ENCODE measurements around the gene KCNJ10. TPM values are rescaled to one million over a fixed set of nuclear protein-coding genes. Genes with fewer than 3 reads are reported as not detected.
A peak's percentile ranks its signal among the peaks of the same experiment; 100 is the strongest.
"Not testable (repeated sequence)": the region's sequence is repeated elsewhere in the genome, so short reads cannot be mapped to it uniquely, and the experiment has no call there.

The KCNJ10 gene
- total RNA-seq, 1 donor from 2014 or later, result 0.12 TPM

GRCh38 chr1:160115545-160116282 lies 45.8 kb upstream of the KCNJ10 start, which contains the start of gene ATP1A2:
TSS of gene ATP1A2 (plus strand) at chr1:160115759. CDS start at chr1:160115862, 103 bp downstream.
- no peaks in the 10 kb centered on the region for H3K9me3 Mint-ChIP-seq (ENCODE audit: low read depth)
- no peaks in the 10 kb centered on the region for H3K36me3 Mint-ChIP-seq (ENCODE audit: insufficient read depth)
- DNase-seq (ENCODE audit: low spot score, unreplicated experiment), result no peak
- peaks cover 48% of the 10 kb centered on the region for H3K27me3 Mint-ChIP-seq
- H3K4me1 Mint-ChIP-seq (ENCODE audit: low read depth), result peaks cover 2% of the 10 kb centered on the region
- no peak within 1 kb of the TSS for H3K4me3 Mint-ChIP-seq (ENCODE audit: low read depth)
- H3K27ac Mint-ChIP-seq, result no peak within 1 kb of the TSS
- TF ChIP-seq, protein P1, sequence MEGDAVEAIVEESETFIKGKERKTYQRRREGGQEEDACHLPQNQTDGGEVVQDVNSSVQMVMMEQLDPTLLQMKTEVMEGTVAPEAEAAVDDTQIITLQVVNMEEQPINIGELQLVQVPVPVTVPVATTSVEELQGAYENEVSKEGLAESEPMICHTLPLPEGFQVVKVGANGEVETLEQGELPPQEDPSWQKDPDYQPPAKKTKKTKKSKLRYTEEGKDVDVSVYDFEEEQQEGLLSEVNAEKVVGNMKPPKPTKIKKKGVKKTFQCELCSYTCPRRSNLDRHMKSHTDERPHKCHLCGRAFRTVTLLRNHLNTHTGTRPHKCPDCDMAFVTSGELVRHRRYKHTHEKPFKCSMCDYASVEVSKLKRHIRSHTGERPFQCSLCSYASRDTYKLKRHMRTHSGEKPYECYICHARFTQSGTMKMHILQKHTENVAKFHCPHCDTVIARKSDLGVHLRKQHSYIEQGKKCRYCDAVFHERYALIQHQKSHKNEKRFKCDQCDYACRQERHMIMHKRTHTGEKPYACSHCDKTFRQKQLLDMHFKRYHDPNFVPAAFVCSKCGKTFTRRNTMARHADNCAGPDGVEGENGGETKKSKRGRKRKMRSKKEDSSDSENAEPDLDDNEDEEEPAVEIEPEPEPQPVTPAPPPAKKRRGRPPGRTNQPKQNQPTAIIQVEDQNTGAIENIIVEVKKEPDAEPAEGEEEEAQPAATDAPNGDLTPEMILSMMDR (IDR thresholded peaks at IDR 0.05; ENCODE audit: unreplicated experiment), result no peak

DNA sequence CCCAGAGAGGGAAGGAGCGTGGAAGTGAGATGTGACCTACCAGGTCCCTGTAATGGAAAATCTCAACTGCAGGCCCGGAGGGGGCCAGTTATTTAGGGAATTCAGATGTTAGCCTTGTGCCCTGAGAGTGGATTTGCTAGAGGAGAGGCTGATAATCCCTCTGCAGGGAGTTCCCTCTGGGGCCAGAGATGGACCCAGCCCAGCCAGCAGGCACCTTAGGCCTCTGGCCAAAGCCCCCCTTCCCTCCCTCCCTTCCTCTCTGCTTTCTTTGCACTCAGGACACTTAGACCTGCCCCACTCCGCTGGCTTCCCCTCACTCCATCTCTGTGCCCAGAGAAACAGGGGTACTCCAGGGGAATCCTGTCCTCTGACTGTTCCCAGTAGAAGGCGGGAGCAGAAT lies 44.1 kb upstream of the KCNJ10 start:
- Mint-ChIP-seq H3K4me1 (ENCODE audit: low read depth) (peaks cover 6% of the 10 kb centered on the region), H3K27me3 (peaks cover 48% of the 10 kb centered on the region), H3K27ac (no peak overlapping the region), H3K4me3 (ENCODE audit: low read depth) (no peak overlapping the region), H3K9me3 (ENCODE audit: low read depth) (no peaks in the 10 kb centered on the region), H3K36me3 (ENCODE audit: insufficient read depth) (no peaks in the 10 kb centered on the region)
- TF ChIP-seq, protein P1 (IDR thresholded peaks at IDR 0.05; ENCODE audit: unreplicated experiment), result no peak
- no peak for DNase-seq (ENCODE audit: low spot score, unreplicated experiment)

GRCh38 chr1:160113407-160113806 lies 43.4 kb upstream of the KCNJ10 start:
- peaks cover 11% of the 10 kb centered on the region for H3K4me1 Mint-ChIP-seq (ENCODE audit: low read depth)
- no peaks in the 10 kb centered on the region for H3K36me3 Mint-ChIP-seq (ENCODE audit: insufficient read depth)

DNA sequence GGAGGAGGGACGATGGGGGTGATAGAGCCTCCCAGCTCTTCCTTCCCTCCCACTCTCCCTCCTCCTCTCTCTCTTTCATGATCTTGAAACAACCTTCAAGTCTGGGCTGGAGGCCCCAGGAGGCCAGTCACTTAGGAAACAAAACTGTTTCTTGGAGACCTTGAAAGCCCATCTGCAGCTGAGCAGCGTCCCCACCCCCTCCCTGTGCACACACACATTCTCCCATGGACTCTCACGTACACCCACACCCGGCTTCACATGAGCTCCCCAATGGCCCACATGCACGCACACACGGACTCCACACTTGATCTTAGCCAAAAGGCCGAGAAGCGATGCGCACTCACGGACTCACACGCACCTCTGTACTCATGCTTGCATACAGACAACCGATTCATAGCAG lies 42.4 kb upstream of the KCNJ10 start:
- no peak for DNase-seq (ENCODE audit: low spot score, unreplicated experiment)
- TF ChIP-seq, protein P1 (IDR thresholded peaks at IDR 0.05; ENCODE audit: unreplicated experiment), result no peak
- H3K36me3 Mint-ChIP-seq (ENCODE audit: insufficient read depth), result no peaks in the 10 kb centered on the region
- peaks cover 43% of the 10 kb centered on the region for H3K27me3 Mint-ChIP-seq
- H3K27ac Mint-ChIP-seq, result no peak overlapping the region
- no peaks in the 10 kb centered on the region for H3K9me3 Mint-ChIP-seq (ENCODE audit: low read depth)
- H3K4me3 Mint-ChIP-seq (ENCODE audit: low read depth), result no peak overlapping the region
- peaks cover 9% of the 10 kb centered on the region for H3K4me1 Mint-ChIP-seq (ENCODE audit: low read depth)

More at GRCh38 chr1:160113407-160113806, 43.4 kb upstream of the KCNJ10 start:
- Mint-ChIP-seq H3K4me3 (ENCODE audit: low read depth) (no peak overlapping the region), H3K27ac (no peak overlapping the region), H3K9me3 (ENCODE audit: low read depth) (no peaks in the 10 kb centered on the region), H3K27me3 (peaks cover 48% of the 10 kb centered on the region)
- DNase-seq (ENCODE audit: low spot score, unreplicated experiment), result no peak
- TF ChIP-seq, protein P1 (IDR thresholded peaks at IDR 0.05; ENCODE audit: unreplicated experiment), result peak; percentile 24

- not testable (repeated sequence) for H3K4me3 Mint-ChIP-seq (ENCODE audit: low read depth); H3K9me3 Mint-ChIP-seq (ENCODE audit: low read depth); H3K4me1 Mint-ChIP-seq (ENCODE audit: low read depth); H3K27ac Mint-ChIP-seq; H3K36me3 Mint-ChIP-seq (ENCODE audit: insufficient read depth); DNase-seq (ENCODE audit: low spot score, unreplicated experiment)
- H3K27me3 Mint-ChIP-seq, result peaks cover 40% of the 10 kb centered on the region
These were observed 41.5 kb upstream of the KCNJ10 start for GRCh38 chr1:160111462-160111861.

DNA sequence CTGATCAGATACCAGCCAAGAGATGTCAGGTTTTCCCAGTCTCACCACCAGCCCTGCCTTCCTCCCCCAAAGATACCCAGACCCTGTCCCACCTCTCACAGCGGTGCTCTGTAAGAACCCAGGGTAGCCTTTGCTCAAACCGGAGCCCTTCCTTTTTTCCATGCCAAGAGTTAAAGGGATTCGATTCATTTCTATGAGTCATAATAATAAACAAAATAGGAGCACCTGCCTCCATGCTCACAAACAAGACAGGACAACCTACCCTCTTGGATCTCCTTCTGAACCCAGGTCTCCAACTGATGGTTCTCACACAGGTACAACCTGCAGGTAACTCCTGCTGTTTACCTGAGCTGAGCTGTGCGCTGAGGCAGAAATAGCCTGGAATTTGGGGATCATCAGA lies 39.7 kb upstream of the KCNJ10 start:
- Mint-ChIP-seq H3K9me3 (ENCODE audit: low read depth) (no peaks in the 10 kb centered on the region), H3K27ac (no peak overlapping the region), H3K4me1 (ENCODE audit: low read depth) (peaks cover 9% of the 10 kb centered on the region), H3K27me3 (peaks cover 38% of the 10 kb centered on the region), H3K4me3 (ENCODE audit: low read depth) (no peak overlapping the region), H3K36me3 (ENCODE audit: insufficient read depth) (no peaks in the 10 kb centered on the region)
- TF ChIP-seq, protein P1 (IDR thresholded peaks at IDR 0.05; ENCODE audit: unreplicated experiment), result no peak
- no peak for DNase-seq (ENCODE audit: low spot score, unreplicated experiment)
